Measurements from ENCODE around the gene JARID2. TPM values are rescaled to one million over a fixed set of nuclear protein-coding genes. Genes with fewer than 3 reads are reported as not detected.

The JARID2 gene
- total RNA-seq, 2 experiments from 2014 or later = 30.0 to 42.4 TPM

- Mint-ChIP-seq H3K27ac (no peak overlapping the region), H3K36me3 (peaks cover 4% of the 10 kb centered on the region), H3K27me3 (no peaks in the 10 kb centered on the region), H3K4me3 (no peak overlapping the region), H3K4me1 (peaks cover 55% of the 10 kb centered on the region), H3K9me3 (ENCODE audit: low read depth) (no peaks in the 10 kb centered on the region)
- CTCF ChIA-PET = interaction anchor here (0.7 to 0.8 kb wide), 2 partner anchors 10 to 14 kb away, joined by 3 read pairs; no protein-coding TSS in a partner anchor
- ATAC-seq = no peak
- DNase-seq = no peak
These were observed 98.3 kb downstream of the JARID2 start for GRCh38 chr6:15344192-15344519.

GRCh38 chr6:15344831-15345230, 99.0 kb downstream of the JARID2 start:
- H3K4me3 Mint-ChIP-seq = no peak overlapping the region
- no peaks in the 10 kb centered on the region for H3K9me3 Mint-ChIP-seq (ENCODE audit: low read depth)
- no peaks in the 10 kb centered on the region for H3K27me3 Mint-ChIP-seq
- H3K36me3 Mint-ChIP-seq = peaks cover 6% of the 10 kb centered on the region
- H3K4me1 Mint-ChIP-seq = peaks cover 53% of the 10 kb centered on the region
- no peak overlapping the region for H3K27ac Mint-ChIP-seq
- CTCF ChIA-PET = interaction anchor here (0.7 kb wide), 1 partner anchor 9 kb away, joined by 3 read pairs; no protein-coding TSS in a partner anchor
- ATAC-seq (no peak), DNase-seq (no peak)

- no peak for DNase-seq
- CTCF ChIA-PET = interaction anchor here (1.1 to 1.6 kb wide), 2 partner anchors 13 to 27 kb away, joined by 3 read pairs; no protein-coding TSS in a partner anchor
- H3K4me1 Mint-ChIP-seq = peaks cover 43% of the 10 kb centered on the region
- no peak overlapping the region for H3K27ac Mint-ChIP-seq
- H3K9me3 Mint-ChIP-seq (ENCODE audit: low read depth) = no peaks in the 10 kb centered on the region
- no peak overlapping the region for H3K4me3 Mint-ChIP-seq
- peaks cover 10% of the 10 kb centered on the region for H3K36me3 Mint-ChIP-seq
- no peak for ATAC-seq
- H3K27me3 Mint-ChIP-seq = no peaks in the 10 kb centered on the region
These were observed 100.4 kb downstream of the JARID2 start for GRCh38 chr6:15346315-15346714.

GRCh38 chr6:15348528-15348927, 102.7 kb downstream of the JARID2 start:
- H3K27ac Mint-ChIP-seq = no peak overlapping the region
- no peak for ATAC-seq
- DNase-seq = no peak
- peaks cover 11% of the 10 kb centered on the region for H3K36me3 Mint-ChIP-seq
- CTCF ChIA-PET = interaction anchor here (1.4 kb wide), 1 partner anchor 115 kb away, joined by 3 read pairs; no protein-coding TSS in a partner anchor
- no peaks in the 10 kb centered on the region for H3K27me3 Mint-ChIP-seq
- H3K9me3 Mint-ChIP-seq (ENCODE audit: low read depth) = no peaks in the 10 kb centered on the region
- peaks cover 39% of the 10 kb centered on the region for H3K4me1 Mint-ChIP-seq
- no peak overlapping the region for H3K4me3 Mint-ChIP-seq

GRCh38 chr6:15349379-15349778, 103.5 kb downstream of the JARID2 start:
- ATAC-seq = no peak
- Mint-ChIP-seq H3K27ac (no peak overlapping the region), H3K27me3 (no peaks in the 10 kb centered on the region), H3K9me3 (ENCODE audit: low read depth) (no peaks in the 10 kb centered on the region), H3K36me3 (peaks cover 12% of the 10 kb centered on the region), H3K4me3 (no peak overlapping the region), H3K4me1 (peaks cover 33% of the 10 kb centered on the region)
- CTCF ChIA-PET = interaction anchor here (0.9 to 1.2 kb wide), 2 partner anchors 8 to 58 kb away, joined by 3 read pairs; no protein-coding TSS in a partner anchor
- DNase-seq = no peak

- Mint-ChIP-seq H3K36me3 (peaks cover 12% of the 10 kb centered on the region), H3K27me3 (no peaks in the 10 kb centered on the region), H3K27ac (no peak overlapping the region), H3K9me3 (ENCODE audit: low read depth) (no peaks in the 10 kb centered on the region), H3K4me3 (no peak overlapping the region), H3K4me1 (peaks cover 33% of the 10 kb centered on the region)
- CTCF ChIA-PET = interaction anchor here (1.2 kb wide), 1 partner anchor 59 kb away, joined by 3 read pairs; no protein-coding TSS in a partner anchor
- no peak for ATAC-seq
- no peak for DNase-seq
These were observed 104.7 kb downstream of the JARID2 start for GRCh38 chr6:15350386-15351083.

- CTCF ChIA-PET = no interaction called here
- Mint-ChIP-seq H3K4me3 (no peak overlapping the region), H3K36me3 (peaks cover 12% of the 10 kb centered on the region), H3K27ac (no peak overlapping the region), H3K27me3 (no peaks in the 10 kb centered on the region), H3K9me3 (ENCODE audit: low read depth) (no peaks in the 10 kb centered on the region), H3K4me1 (peaks cover 22% of the 10 kb centered on the region)
- no peak for DNase-seq
- no peak for ATAC-seq
These were observed 105.8 kb downstream of the JARID2 start for GRCh38 chr6:15351631-15352030.

- Mint-ChIP-seq H3K27me3 (no peaks in the 10 kb centered on the region), H3K4me3 (no peak overlapping the region), H3K4me1 (peaks cover 20% of the 10 kb centered on the region), H3K9me3 (ENCODE audit: low read depth) (no peaks in the 10 kb centered on the region), H3K36me3 (peaks cover 12% of the 10 kb centered on the region), H3K27ac (no peak overlapping the region)
- ATAC-seq = no peak
- DNase-seq = no peak
- CTCF ChIA-PET = no interaction called here
These were observed 106.4 kb downstream of the JARID2 start for GRCh38 chr6:15352220-15352619.

- H3K27me3 Mint-ChIP-seq = no peaks in the 10 kb centered on the region
- DNase-seq (no peak), ATAC-seq (no peak)
- peaks cover 12% of the 10 kb centered on the region for H3K36me3 Mint-ChIP-seq
- CTCF ChIA-PET = no interaction called here
- no peak overlapping the region for H3K27ac Mint-ChIP-seq
- H3K9me3 Mint-ChIP-seq (ENCODE audit: low read depth) = no peaks in the 10 kb centered on the region
- H3K4me1 Mint-ChIP-seq = peaks cover 23% of the 10 kb centered on the region
- no peak overlapping the region for H3K4me3 Mint-ChIP-seq
These were observed 107.0 kb downstream of the JARID2 start for GRCh38 chr6:15352845-15353244.

GRCh38 chr6:15355683-15356099, 109.8 kb downstream of the JARID2 start:
- CTCF ChIA-PET = no interaction called here
- Mint-ChIP-seq H3K9me3 (ENCODE audit: low read depth) (no peaks in the 10 kb centered on the region), H3K27me3 (no peaks in the 10 kb centered on the region), H3K4me3 (no peak overlapping the region), H3K4me1 (peaks cover 44% of the 10 kb centered on the region), H3K27ac (no peak overlapping the region), H3K36me3 (peaks cover 8% of the 10 kb centered on the region)
- ATAC-seq = no peak
- no peak for DNase-seq

GRCh38 chr6:15356179-15356578, 110.3 kb downstream of the JARID2 start:
- H3K36me3 Mint-ChIP-seq = peaks cover 8% of the 10 kb centered on the region
- H3K9me3 Mint-ChIP-seq (ENCODE audit: low read depth) = no peaks in the 10 kb centered on the region
- no peak for ATAC-seq
- H3K27ac Mint-ChIP-seq = no peak overlapping the region
- CTCF ChIA-PET = no interaction called here
- peaks cover 41% of the 10 kb centered on the region for H3K4me1 Mint-ChIP-seq
- no peaks in the 10 kb centered on the region for H3K27me3 Mint-ChIP-seq
- no peak for DNase-seq
- no peak overlapping the region for H3K4me3 Mint-ChIP-seq

- Mint-ChIP-seq H3K4me3 (no peak overlapping the region), H3K27me3 (no peaks in the 10 kb centered on the region), H3K4me1 (peaks cover 37% of the 10 kb centered on the region), H3K27ac (no peak overlapping the region), H3K9me3 (ENCODE audit: low read depth) (no peaks in the 10 kb centered on the region), H3K36me3 (peaks cover 5% of the 10 kb centered on the region)
- DNase-seq = no peak
- no peak for ATAC-seq
- CTCF ChIA-PET = no interaction called here
These were observed 111.1 kb downstream of the JARID2 start for GRCh38 chr6:15356937-15357336.

- Mint-ChIP-seq H3K27me3 (no peaks in the 10 kb centered on the region), H3K27ac (no peak overlapping the region), H3K4me3 (no peak overlapping the region), H3K4me1 (peaks cover 33% of the 10 kb centered on the region), H3K9me3 (ENCODE audit: low read depth) (no peaks in the 10 kb centered on the region), H3K36me3 (peaks cover 5% of the 10 kb centered on the region)
- CTCF ChIA-PET = interaction anchor here (1.6 kb wide), 1 partner anchor 14 kb away, joined by 3 read pairs; no protein-coding TSS in a partner anchor
- no peak for DNase-seq
- ATAC-seq = no peak
These were observed 111.9 kb downstream of the JARID2 start for GRCh38 chr6:15357782-15358181.

GRCh38 chr6:15358579-15359327, 112.9 kb downstream of the JARID2 start:
- Mint-ChIP-seq H3K27ac (no peak overlapping the region), H3K4me3 (no peak overlapping the region), H3K36me3 (peaks cover 5% of the 10 kb centered on the region), H3K4me1 (peaks cover 30% of the 10 kb centered on the region), H3K9me3 (ENCODE audit: low read depth) (no peaks in the 10 kb centered on the region), H3K27me3 (no peaks in the 10 kb centered on the region)
- CTCF ChIA-PET = interaction anchor here (0.6 to 1.6 kb wide), 3 partner anchors 12 to 27 kb away, joined by 3 read pairs; no protein-coding TSS in a partner anchor
- DNase-seq (no peak), ATAC-seq (no peak)
